ENCODE data around the gene KIF1B.

The KIF1B gene

GRCh38 chr1:10419351-10419750 is 209.0 kb downstream of the KIF1B start:
- Histone ChIP-seq H3K4me1 (ENCODE audit: control insufficient read depth in 2 of 2, insufficient read depth in 1 of 2, low read depth in 1 of 2, low read length in 2 of 2) (no peaks in the 10 kb centered on the region), H2AFZ (ENCODE audit: low read length) (no peak overlapping the region), H3K18ac (ENCODE audit: low read length) (no peak overlapping the region), H2BK120ac (ENCODE audit: low read depth, low read length) (no peak overlapping the region), H3K4me3 (ENCODE audit: low read length in 2 of 2) (no peak overlapping the region), H4K8ac (ENCODE audit: low read depth, low read length) (no peak overlapping the region), H3K27me3 (ENCODE audit: control insufficient read depth in 3 of 3, insufficient read depth in 3 of 3, low read depth in 1 of 3, low read length in 3 of 3) (no peaks in the 10 kb centered on the region), H3K79me1 (ENCODE audit: low read depth, low read length) (no peaks in the 10 kb centered on the region), H3K9ac (ENCODE audit: low read depth, low read length, poor library complexity) (no peak overlapping the region), H3K23ac (ENCODE audit: low read depth, low read length, poor library complexity) (no peak overlapping the region), H3K4me2 (ENCODE audit: insufficient read depth, low read length, poor library complexity, severe bottlenecking) (no peak overlapping the region), H2BK5ac (ENCODE audit: low read length) (no peak overlapping the region), H3K27ac (replicated peaks; ENCODE audit: low read length) (no peak overlapping the region), H3K4ac (ENCODE audit: low read length) (no peak overlapping the region), H3K14ac (ENCODE audit: low read length) (no peak overlapping the region), H4K91ac (ENCODE audit: low read depth, low read length, poor library complexity) (no peak overlapping the region), H3K9me3 (replicated peaks in 1 of 2; ENCODE audit: control insufficient read depth in 2 of 2, insufficient read depth in 1 of 2, low read depth in 1 of 2, low read length in 2 of 2) (no peaks in the 10 kb centered on the region), H2AK5ac (ENCODE audit: low read depth, low read length) (no peak overlapping the region), H2BK12ac (ENCODE audit: low read length) (no peak overlapping the region), H3K36me3 (replicated peaks in 1 of 2; ENCODE audit: control insufficient read depth in 2 of 2, insufficient read depth in 2 of 2, low read length in 2 of 2) (peaks cover 50 to 87% of the 10 kb centered on the region in 2 donors), H2BK15ac (ENCODE audit: low read length) (no peak overlapping the region)
- DNase-seq (ENCODE audit: low spot score) = no peak
- no CpG with 5 or more reads among the region's 15 CpGs for WGBS, 2 donors (ENCODE audit: extremely low coverage in 2 of 2, insufficient read length in 2 of 2, insufficient replicate concordance in 1 of 2)

DNA sequence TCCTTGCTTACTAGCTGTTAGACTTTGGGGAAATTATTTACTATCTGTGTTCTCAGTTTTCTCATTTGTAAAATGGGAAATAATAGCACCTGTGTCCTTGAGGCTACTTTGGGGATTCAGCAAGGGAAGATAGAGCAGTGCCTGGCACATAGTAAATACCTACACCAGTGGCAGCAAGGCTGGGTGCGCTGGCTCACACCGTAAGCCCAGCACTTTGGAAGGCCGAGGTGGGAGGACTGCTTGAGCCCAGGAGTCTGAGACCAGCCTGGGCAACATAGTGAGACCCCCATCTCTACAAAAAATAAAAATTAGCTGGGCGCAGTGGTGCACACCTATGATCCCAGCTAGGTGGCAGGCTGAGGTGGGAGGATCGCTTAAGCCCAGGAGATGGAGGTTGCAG is 211.3 kb downstream of the KIF1B start:
- Histone ChIP-seq H2AK5ac (ENCODE audit: low read depth, low read length) (no peak overlapping the region), H3K4me2 (ENCODE audit: insufficient read depth, low read length, poor library complexity, severe bottlenecking) (no peak overlapping the region), H3K23ac (ENCODE audit: low read depth, low read length, poor library complexity) (no peak overlapping the region), H4K91ac (ENCODE audit: low read depth, low read length, poor library complexity) (no peak overlapping the region), H3K9ac (ENCODE audit: low read depth, low read length, poor library complexity) (no peak overlapping the region), H2BK120ac (ENCODE audit: low read depth, low read length) (no peak overlapping the region), H3K4ac (ENCODE audit: low read length) (no peak overlapping the region), H2BK5ac (ENCODE audit: low read length) (no peak overlapping the region), H3K18ac (ENCODE audit: low read length) (no peak overlapping the region), H3K36me3 (replicated peaks in 1 of 2; ENCODE audit: control insufficient read depth in 2 of 2, insufficient read depth in 2 of 2, low read length in 2 of 2) (peaks cover 37 to 64% of the 10 kb centered on the region in 2 donors), H2AFZ (ENCODE audit: low read length) (no peak overlapping the region), H3K4me1 (ENCODE audit: control insufficient read depth in 2 of 2, insufficient read depth in 1 of 2, low read depth in 1 of 2, low read length in 2 of 2) (no peaks in the 10 kb centered on the region), H3K4me3 (ENCODE audit: low read length in 2 of 2) (no peak overlapping the region), H4K8ac (ENCODE audit: low read depth, low read length) (no peak overlapping the region), H3K27me3 (ENCODE audit: control insufficient read depth in 3 of 3, insufficient read depth in 3 of 3, low read depth in 1 of 3, low read length in 3 of 3) (no peaks in the 10 kb centered on the region), H3K9me3 (replicated peaks in 1 of 2; ENCODE audit: control insufficient read depth in 2 of 2, insufficient read depth in 1 of 2, low read depth in 1 of 2, low read length in 2 of 2) (no peaks in the 10 kb centered on the region), H2BK12ac (ENCODE audit: low read length) (no peak overlapping the region), H3K27ac (replicated peaks; ENCODE audit: low read length) (no peak overlapping the region), H3K79me1 (ENCODE audit: low read depth, low read length) (no peaks in the 10 kb centered on the region), H2BK15ac (ENCODE audit: low read length) (no peak overlapping the region), H3K14ac (ENCODE audit: low read length) (no peak overlapping the region)
- no CpG with 5 or more reads among the region's 5 CpGs for WGBS, 2 donors (ENCODE audit: extremely low coverage in 2 of 2, insufficient read length in 2 of 2, insufficient replicate concordance in 1 of 2)
- DNase-seq (ENCODE audit: low spot score) = no peak

GRCh38 chr1:10424034-10424433 is 213.7 kb downstream of the KIF1B start:
- WGBS, 2 donors (ENCODE audit: extremely low coverage in 2 of 2, insufficient read length in 2 of 2, insufficient replicate concordance in 1 of 2) = no CpG with 5 or more reads among the region's 9 CpGs
- Histone ChIP-seq H2BK120ac (ENCODE audit: low read depth, low read length) (no peak overlapping the region), H3K27ac (replicated peaks; ENCODE audit: low read length) (no peak overlapping the region), H3K18ac (ENCODE audit: low read length) (no peak overlapping the region), H3K27me3 (ENCODE audit: control insufficient read depth in 3 of 3, insufficient read depth in 3 of 3, low read depth in 1 of 3, low read length in 3 of 3) (no peaks in the 10 kb centered on the region), H3K4me1 (ENCODE audit: control insufficient read depth in 2 of 2, insufficient read depth in 1 of 2, low read depth in 1 of 2, low read length in 2 of 2) (no peaks in the 10 kb centered on the region), H3K4me2 (ENCODE audit: insufficient read depth, low read length, poor library complexity, severe bottlenecking) (no peak overlapping the region), H3K14ac (ENCODE audit: low read length) (no peak overlapping the region), H3K79me1 (ENCODE audit: low read depth, low read length) (no peaks in the 10 kb centered on the region), H3K4ac (ENCODE audit: low read length) (no peak overlapping the region), H3K23ac (ENCODE audit: low read depth, low read length, poor library complexity) (no peak overlapping the region), H3K9ac (ENCODE audit: low read depth, low read length, poor library complexity) (no peak overlapping the region), H4K8ac (ENCODE audit: low read depth, low read length) (no peak overlapping the region), H2AK5ac (ENCODE audit: low read depth, low read length) (no peak overlapping the region), H2BK5ac (ENCODE audit: low read length) (no peak overlapping the region), H3K9me3 (replicated peaks in 1 of 2; ENCODE audit: control insufficient read depth in 2 of 2, insufficient read depth in 1 of 2, low read depth in 1 of 2, low read length in 2 of 2) (no peaks in the 10 kb centered on the region), H3K36me3 (replicated peaks in 1 of 2; ENCODE audit: control insufficient read depth in 2 of 2, insufficient read depth in 2 of 2, low read length in 2 of 2) (peaks cover 21 to 40% of the 10 kb centered on the region in 2 donors), H4K91ac (ENCODE audit: low read depth, low read length, poor library complexity) (no peak overlapping the region), H2BK12ac (ENCODE audit: low read length) (no peak overlapping the region), H2BK15ac (ENCODE audit: low read length) (no peak overlapping the region), H3K4me3 (ENCODE audit: low read length in 2 of 2) (no peak overlapping the region), H2AFZ (ENCODE audit: low read length) (no peak overlapping the region)
- DNase-seq (ENCODE audit: low spot score) = no peak

DNA sequence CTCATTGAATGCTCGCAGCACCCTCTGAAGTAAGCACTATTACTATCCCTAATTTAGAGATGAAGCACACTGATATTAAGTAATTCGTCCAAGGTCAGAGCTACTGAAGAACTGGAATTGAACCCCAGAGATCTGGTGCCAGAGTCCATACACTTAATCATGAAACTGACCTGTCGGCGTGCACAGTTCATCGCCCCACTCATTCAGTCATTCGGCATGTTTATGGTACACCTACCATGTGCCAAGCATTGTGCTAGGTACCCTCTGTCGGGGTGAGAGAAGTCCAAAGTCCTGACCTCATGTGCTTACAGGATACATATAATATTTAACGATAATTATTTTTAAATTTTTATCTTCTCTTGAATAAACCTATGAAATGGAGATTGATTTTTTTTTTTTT is 214.3 kb downstream of the KIF1B start:
- Histone ChIP-seq H3K4me2 (ENCODE audit: insufficient read depth, low read length, poor library complexity, severe bottlenecking) (no peak overlapping the region), H4K8ac (ENCODE audit: low read depth, low read length) (no peak overlapping the region), H3K4ac (ENCODE audit: low read length) (no peak overlapping the region), H2AFZ (ENCODE audit: low read length) (no peak overlapping the region), H3K27me3 (ENCODE audit: control insufficient read depth in 3 of 3, insufficient read depth in 3 of 3, low read depth in 1 of 3, low read length in 3 of 3) (no peaks in the 10 kb centered on the region), H2AK5ac (ENCODE audit: low read depth, low read length) (no peak overlapping the region), H3K23ac (ENCODE audit: low read depth, low read length, poor library complexity) (no peak overlapping the region), H2BK15ac (ENCODE audit: low read length) (no peak overlapping the region), H2BK5ac (ENCODE audit: low read length) (no peak overlapping the region), H3K79me1 (ENCODE audit: low read depth, low read length) (no peaks in the 10 kb centered on the region), H3K9me3 (replicated peaks in 1 of 2; ENCODE audit: control insufficient read depth in 2 of 2, insufficient read depth in 1 of 2, low read depth in 1 of 2, low read length in 2 of 2) (no peaks in the 10 kb centered on the region), H3K36me3 (replicated peaks in 1 of 2; ENCODE audit: control insufficient read depth in 2 of 2, insufficient read depth in 2 of 2, low read length in 2 of 2) (peaks cover 16 to 34% of the 10 kb centered on the region in 2 donors), H3K4me3 (ENCODE audit: low read length in 2 of 2) (no peak overlapping the region), H4K91ac (ENCODE audit: low read depth, low read length, poor library complexity) (no peak overlapping the region), H2BK120ac (ENCODE audit: low read depth, low read length) (no peak overlapping the region), H3K9ac (ENCODE audit: low read depth, low read length, poor library complexity) (no peak overlapping the region), H3K4me1 (ENCODE audit: control insufficient read depth in 2 of 2, insufficient read depth in 1 of 2, low read depth in 1 of 2, low read length in 2 of 2) (peaks cover 0 to under 1% of the 10 kb centered on the region in 2 donors), H2BK12ac (ENCODE audit: low read length) (no peak overlapping the region), H3K18ac (ENCODE audit: low read length) (no peak overlapping the region), H3K27ac (replicated peaks; ENCODE audit: low read length) (no peak overlapping the region), H3K14ac (ENCODE audit: low read length) (no peak overlapping the region)
- no CpG with 5 or more reads among the region's 8 CpGs for WGBS, 2 donors (ENCODE audit: extremely low coverage in 2 of 2, insufficient read length in 2 of 2, insufficient replicate concordance in 1 of 2)
- DNase-seq (ENCODE audit: low spot score) = no peak

Data from neuronal stem cell (in vitro differentiated cells).